Osteocyte (in vitro differentiated cells): ENCODE measurements around the gene SYNJ2. TPM values are rescaled to one million over a fixed set of nuclear protein-coding genes. Genes with fewer than 3 reads are reported as not detected.

Source experiments
- DNase-seq: peaks from one replicate; pipeline ENCODE4 v3.0.0; 2021; ENCODE audit warnings: mixed read lengths; ENCODE audit not compliant: unreplicated experiment; ENCODE audit errors: extremely low spot score
- H3K27ac Mint-ChIP-seq: one replicate; pipeline ENCODE4 v1.8.0; 2021; ENCODE audit warnings: mild to moderate bottlenecking, mixed read lengths; ENCODE audit not compliant: unreplicated experiment
- H3K27me3 Mint-ChIP-seq: one replicate; pipeline ENCODE4 v1.8.0; 2021; ENCODE audit warnings: mixed read lengths; ENCODE audit not compliant: unreplicated experiment
- H3K36me3 Mint-ChIP-seq: one replicate; pipeline ENCODE4 v1.8.0; 2021; ENCODE audit warnings: mixed read lengths; ENCODE audit not compliant: unreplicated experiment
- H3K4me1 Mint-ChIP-seq: one replicate; pipeline ENCODE4 v1.8.0; 2021; ENCODE audit warnings: mixed read lengths; ENCODE audit not compliant: unreplicated experiment
- H3K4me3 Mint-ChIP-seq: one replicate; pipeline ENCODE4 v1.8.0; 2021; ENCODE audit warnings: mild to moderate bottlenecking, moderate library complexity, mixed read lengths; ENCODE audit not compliant: unreplicated experiment
- H3K9me3 Mint-ChIP-seq: one replicate; pipeline ENCODE4 v1.8.0; 2021; ENCODE audit warnings: mixed read lengths; ENCODE audit not compliant: unreplicated experiment
- total RNA-seq: library from RNA; stranded (reverse); gene quantifications from 2 replicates; pipeline ENCODE4 v1.2.1, GENCODE V29; 2021
- TF ChIP-seq, protein P1 (sequence below): fragments of 200-600 bp; sonication (generic); IDR thresholded peaks from 2 replicates; pipeline ENCODE4 v1.5.0; 2021; ENCODE audit warnings: antibody characterized with exemption, mild to moderate bottlenecking, moderate library complexity

Gene SYNJ2
- total RNA-seq, 1 donor from 2014 or later: 94.5 TPM

DNA sequence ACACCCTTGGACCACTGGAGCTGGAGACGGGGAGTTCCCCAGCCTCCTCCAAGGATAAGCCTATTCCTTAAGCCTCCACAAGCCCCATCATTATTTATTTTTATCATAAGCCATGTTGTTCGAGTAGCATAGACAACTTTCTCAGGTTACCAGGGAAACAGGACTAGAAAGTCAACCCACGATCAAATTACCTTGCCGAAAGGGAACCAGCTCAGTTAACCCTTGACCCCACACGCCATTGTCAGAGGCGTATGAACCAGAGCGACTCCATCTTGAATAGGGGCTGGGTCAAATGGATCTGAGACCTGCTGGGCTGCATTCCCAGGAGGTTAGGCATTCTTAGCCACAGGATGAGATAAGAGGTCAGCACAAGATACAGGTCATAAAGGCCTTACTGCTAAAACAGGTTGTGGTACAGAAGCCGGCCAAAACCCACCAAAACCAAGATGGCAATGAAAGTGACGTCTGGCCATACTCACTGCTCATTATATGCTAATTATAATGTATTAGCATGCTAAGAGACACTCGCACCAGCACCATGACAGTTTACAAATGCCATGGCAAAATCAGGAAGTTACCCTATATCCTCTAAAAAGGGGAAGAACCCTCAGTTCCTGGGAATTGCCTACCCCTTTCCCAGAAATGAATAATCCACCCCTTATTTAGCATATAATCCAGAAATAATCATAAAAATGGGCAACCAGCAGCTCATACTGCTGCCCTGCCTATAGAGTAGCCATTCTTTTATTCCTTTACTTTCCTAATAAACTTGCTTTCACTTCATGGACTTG lies 22.4 kb downstream of the SYNJ2 start:
- H3K4me1 Mint-ChIP-seq: peaks cover 85% of the 10 kb centered on the region
- no peaks in the 10 kb centered on the region for H3K27me3 Mint-ChIP-seq
- TF ChIP-seq, protein P1, sequence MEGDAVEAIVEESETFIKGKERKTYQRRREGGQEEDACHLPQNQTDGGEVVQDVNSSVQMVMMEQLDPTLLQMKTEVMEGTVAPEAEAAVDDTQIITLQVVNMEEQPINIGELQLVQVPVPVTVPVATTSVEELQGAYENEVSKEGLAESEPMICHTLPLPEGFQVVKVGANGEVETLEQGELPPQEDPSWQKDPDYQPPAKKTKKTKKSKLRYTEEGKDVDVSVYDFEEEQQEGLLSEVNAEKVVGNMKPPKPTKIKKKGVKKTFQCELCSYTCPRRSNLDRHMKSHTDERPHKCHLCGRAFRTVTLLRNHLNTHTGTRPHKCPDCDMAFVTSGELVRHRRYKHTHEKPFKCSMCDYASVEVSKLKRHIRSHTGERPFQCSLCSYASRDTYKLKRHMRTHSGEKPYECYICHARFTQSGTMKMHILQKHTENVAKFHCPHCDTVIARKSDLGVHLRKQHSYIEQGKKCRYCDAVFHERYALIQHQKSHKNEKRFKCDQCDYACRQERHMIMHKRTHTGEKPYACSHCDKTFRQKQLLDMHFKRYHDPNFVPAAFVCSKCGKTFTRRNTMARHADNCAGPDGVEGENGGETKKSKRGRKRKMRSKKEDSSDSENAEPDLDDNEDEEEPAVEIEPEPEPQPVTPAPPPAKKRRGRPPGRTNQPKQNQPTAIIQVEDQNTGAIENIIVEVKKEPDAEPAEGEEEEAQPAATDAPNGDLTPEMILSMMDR: no peak
- H3K27ac Mint-ChIP-seq: peak overlapping the region; percentile 100
- H3K36me3 Mint-ChIP-seq: peaks cover 15% of the 10 kb centered on the region
- DNase-seq: no peak
- H3K9me3 Mint-ChIP-seq: no peaks in the 10 kb centered on the region
- peak overlapping the region; percentile 22 for H3K4me3 Mint-ChIP-seq

DNA sequence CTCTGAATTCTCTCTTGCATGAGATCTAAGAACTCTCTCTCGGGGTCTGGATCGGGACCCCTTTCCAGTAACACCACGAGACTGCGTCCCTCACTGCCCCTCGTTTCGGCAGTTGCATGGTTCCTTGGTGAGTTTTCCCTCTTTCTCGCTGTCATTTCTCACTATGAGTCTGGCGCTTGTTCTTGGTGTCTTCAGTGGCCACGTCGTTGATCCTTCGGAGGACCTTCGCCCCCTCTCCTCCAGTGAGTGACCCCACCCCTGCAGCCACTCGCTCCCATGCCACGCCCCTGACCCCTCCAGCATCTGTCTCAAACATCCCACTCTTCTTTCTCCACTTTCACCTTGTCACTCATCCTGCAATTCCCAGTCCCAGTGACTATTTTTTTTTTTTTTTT lies 23.0 kb downstream of the SYNJ2 start:
- H3K27me3 Mint-ChIP-seq: no peaks in the 10 kb centered on the region
- TF ChIP-seq, protein P1: no peak
- no peak overlapping the region for H3K4me3 Mint-ChIP-seq
- no peak for DNase-seq
- H3K4me1 Mint-ChIP-seq: peaks cover 87% of the 10 kb centered on the region
- H3K9me3 Mint-ChIP-seq: no peaks in the 10 kb centered on the region
- peak overlapping the region; percentile 100 for H3K27ac Mint-ChIP-seq
- peaks cover 18% of the 10 kb centered on the region for H3K36me3 Mint-ChIP-seq

DNA sequence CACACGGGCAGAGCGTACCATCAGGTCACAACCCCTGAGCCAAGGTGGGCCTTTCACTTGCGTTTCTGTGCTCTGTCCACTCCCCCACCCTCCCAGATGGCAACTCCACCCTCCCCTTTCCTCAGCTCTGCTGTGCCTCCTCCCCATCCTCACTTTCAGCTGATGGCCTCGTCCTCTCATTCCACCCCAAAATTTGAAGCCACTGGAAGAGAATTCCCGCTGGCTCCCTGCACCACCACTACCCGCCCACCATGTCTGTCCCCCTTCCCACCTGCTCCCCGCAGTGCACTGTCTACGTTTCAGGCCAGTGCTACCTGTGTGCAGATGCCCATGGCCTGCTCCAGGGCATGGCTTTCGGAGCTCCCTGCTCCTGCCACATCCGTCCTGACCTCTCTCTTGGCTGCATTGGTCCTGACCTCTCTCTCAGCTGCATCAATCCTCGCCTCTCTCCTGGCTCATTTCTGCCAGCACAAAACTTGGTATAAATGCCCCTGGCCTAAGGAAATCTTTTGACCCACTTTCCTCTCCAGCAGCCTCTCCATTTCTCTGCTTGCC lies 24.0 kb downstream of the SYNJ2 start:
- Mint-ChIP-seq H3K27me3 (no peaks in the 10 kb centered on the region), H3K4me3 (no peak overlapping the region), H3K27ac (peak overlapping the region; percentile 82), H3K4me1 (peaks cover 87% of the 10 kb centered on the region), H3K9me3 (no peaks in the 10 kb centered on the region), H3K36me3 (peaks cover 20% of the 10 kb centered on the region)
- no peak for DNase-seq
- TF ChIP-seq, protein P1: no peak

DNA sequence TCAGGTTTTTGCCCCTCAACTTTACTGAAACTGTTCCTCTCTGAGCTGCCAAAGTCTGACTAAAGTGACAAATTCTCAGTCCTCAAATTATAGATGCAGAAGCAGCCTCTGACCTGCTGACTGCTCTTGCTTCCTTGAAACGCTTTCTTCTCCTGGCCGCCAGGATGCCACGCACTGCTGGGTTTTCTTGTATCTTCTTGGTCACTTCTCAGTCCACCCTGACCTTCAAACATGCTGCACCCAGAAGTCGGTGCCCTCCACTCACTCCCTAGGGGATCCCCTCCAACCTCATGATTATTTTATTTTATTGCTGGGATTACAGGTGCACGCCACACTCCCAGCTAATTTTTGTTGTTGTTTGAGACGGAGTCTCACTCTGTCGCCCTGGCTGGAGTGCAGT lies 24.7 kb downstream of the SYNJ2 start:
- Mint-ChIP-seq H3K4me1 (peaks cover 87% of the 10 kb centered on the region), H3K36me3 (peaks cover 22% of the 10 kb centered on the region), H3K9me3 (no peaks in the 10 kb centered on the region), H3K27me3 (no peaks in the 10 kb centered on the region), H3K4me3 (no peak overlapping the region), H3K27ac (peak overlapping the region; percentile 82)
- no peak for DNase-seq
- TF ChIP-seq, protein P1: no peak

DNA sequence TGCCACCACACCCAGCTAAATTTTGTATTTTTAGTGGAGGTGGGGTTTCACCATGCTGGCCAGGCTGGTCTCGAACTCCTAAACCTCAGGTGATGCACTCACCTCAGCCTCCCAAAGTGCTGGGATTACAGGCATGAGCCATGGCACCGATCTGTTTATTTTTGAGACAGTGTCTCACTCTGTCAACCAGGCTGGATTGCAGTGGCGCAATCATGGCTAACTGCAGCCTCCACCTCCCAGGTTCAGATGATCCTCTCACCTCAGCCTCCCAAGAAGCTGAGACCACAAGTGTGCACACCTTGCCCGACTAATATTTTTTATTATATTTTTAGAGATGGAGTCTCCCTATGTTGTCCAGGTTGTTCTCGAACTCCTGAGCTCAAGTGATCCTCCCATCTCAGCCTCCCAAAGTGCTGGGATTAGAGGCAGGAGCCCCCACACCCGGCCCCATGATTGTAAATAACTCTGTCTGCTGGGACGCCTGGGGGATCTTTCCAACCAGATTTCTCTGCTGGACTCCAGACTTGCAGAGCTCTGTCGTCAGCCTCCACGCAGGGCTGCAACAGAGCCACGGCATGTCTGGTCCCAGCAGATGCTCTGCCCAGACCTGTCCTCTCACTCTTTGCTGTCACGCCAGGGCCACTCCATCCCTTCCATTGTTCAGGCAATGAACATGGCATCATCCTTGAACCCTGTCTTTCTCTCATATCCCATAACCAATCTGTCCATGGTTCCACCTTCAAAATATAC lies 25.3 kb downstream of the SYNJ2 start:
- peak overlapping the region; percentile 10 for H3K4me3 Mint-ChIP-seq
- TF ChIP-seq, protein P1: no peak
- H3K27me3 Mint-ChIP-seq: no peaks in the 10 kb centered on the region
- peaks cover 89% of the 10 kb centered on the region for H3K4me1 Mint-ChIP-seq
- no peaks in the 10 kb centered on the region for H3K9me3 Mint-ChIP-seq
- H3K27ac Mint-ChIP-seq: peak overlapping the region; percentile 25
- H3K36me3 Mint-ChIP-seq: peaks cover 24% of the 10 kb centered on the region
- no peak for DNase-seq
